Caco-2 (cell line): Measurements from ENCODE around the gene VTI1A. TPM values are rescaled to one million over a fixed set of nuclear protein-coding genes. Genes with fewer than 3 reads are reported as not detected.

ENCODE experiments used
- BruUV-seq: library from RNA; stranded (reverse); fragments of 400-500 nt; replicated peaks from 2 replicates; lab custom pipeline; 2021; lab: Mats Ljungman, UMichigan
- CTCF ChIA-PET: fragments of 300-600 bp; sonication (Branson Sonifier 250); formaldehyde crosslinking; loops from one replicate; lab custom pipeline; 2022; ENCODE audit warnings: antibody characterized with exemption; lab: Charles Lee
- POLR2A ChIA-PET: fragments of 300-600 bp; sonication (Branson Sonifier 250); formaldehyde crosslinking; loops from one replicate; lab custom pipeline; 2022; ENCODE audit warnings: antibody characterized with exemption; lab: Charles Lee
- DNase-seq, 2 experiments: peaks; one replicate each; pipeline versions ENCODE4 v3.0.0 to v3.0.0-alpha.2; 2020 to 2022
- H3K27me3 ChIP-seq: replicated peaks from 2 replicates; pipeline ENCODE4 v1.6.0; 2011; ENCODE audit warnings: low read length; ENCODE audit not compliant: control insufficient read depth, insufficient read depth
- H3K36me3 ChIP-seq: 2 replicates; pipeline ENCODE4 v1.5.1; 2011; ENCODE audit warnings: low read length; ENCODE audit not compliant: control insufficient read depth, insufficient read depth
- H3K4me1 ChIP-seq: fragments of 250-450 bp; sonication (Bioruptor Pico); 2 replicates; pipeline ENCODE4 v1.5.1; 2020; ENCODE audit warnings: mild to moderate bottlenecking
- H3K4me3 ChIP-seq: 2 replicates; pipeline ENCODE4 v1.5.1; 2011; ENCODE audit warnings: low read depth, mild to moderate bottlenecking, control low read depth, low read length
- H3K9me3 ChIP-seq: fragments of 250-450 bp; sonication (Bioruptor Pico); 2 replicates; pipeline ENCODE4 v1.5.1; 2020; ENCODE audit warnings: mild to moderate bottlenecking, moderate library complexity
- H3K27ac Mint-ChIP-seq: one replicate; pipeline ENCODE4 v1.8.0; 2022; ENCODE audit warnings: mixed read lengths; ENCODE audit not compliant: unreplicated experiment
- H3K27me3 Mint-ChIP-seq: one replicate; pipeline ENCODE4 v1.8.0; 2022; ENCODE audit warnings: mixed read lengths; ENCODE audit not compliant: insufficient read depth, unreplicated experiment
- H3K36me3 Mint-ChIP-seq: one replicate; pipeline ENCODE4 v1.8.0; 2022; ENCODE audit warnings: mild to moderate bottlenecking, mixed read lengths; ENCODE audit not compliant: insufficient read depth, unreplicated experiment
- H3K4me1 Mint-ChIP-seq: one replicate; pipeline ENCODE4 v1.8.0; 2022; ENCODE audit warnings: low read depth, mixed read lengths; ENCODE audit not compliant: unreplicated experiment
- H3K4me3 Mint-ChIP-seq: one replicate; pipeline ENCODE4 v1.8.0; 2022; ENCODE audit warnings: mild to moderate bottlenecking, moderate library complexity, mixed read lengths; ENCODE audit not compliant: unreplicated experiment
- H3K9me3 Mint-ChIP-seq: one replicate; pipeline ENCODE4 v1.8.0; 2022; ENCODE audit warnings: mixed read lengths; ENCODE audit not compliant: unreplicated experiment
- CTCF ChIP-seq, 2 experiments: fragments of 200-600 bp in 1 of 2; IDR thresholded peaks; 1 replicate in 1 of 2; 2 replicates in 1 of 2; pipeline versions ENCODE4 v1.5.1 to v1.8.0; 2011 to 2022; ENCODE audit warnings: antibody characterized with exemption in 1 of 2, control low read depth in 1 of 2, inconsistent platforms in 1 of 2, low read depth in 1 of 2, low read length in 1 of 2, mild to moderate bottlenecking in 1 of 2, moderate library complexity in 1 of 2; ENCODE audit not compliant: insufficient read depth in 1 of 2, severe bottlenecking in 1 of 2, unreplicated experiment in 1 of 2
- intact Hi-C: fragments of 100-400 bp; cut with micrococcal nuclease; formaldehyde crosslinking; loops from one replicate; pipeline ENCODE4 v1.10.0; 2022; ENCODE audit not compliant: unreplicated experiment
- total RNA-seq: library from RNA; stranded (reverse); gene quantifications from 2 replicates; pipeline ENCODE4 v1.2.3, GENCODE V29; 2022

VTI1A gene
- total RNA-seq, 1 experiment from 2014 or later, result 45.6 TPM

- H3K4me1 ChIP-seq, result peaks cover 53% of the 10 kb centered on the region
- DNase-seq, result no peak
- no peaks in the 10 kb centered on the region for H3K9me3 ChIP-seq
- BruUV-seq, result no TSS peak
- ChIA-PET POLR2A (interaction anchor here (0.6 kb wide), 1 partner anchor 187 kb away, joined by 13 read pairs; no protein-coding TSS in a partner anchor), CTCF (interaction anchor here (1.2 to 1.5 kb wide), 3 partner anchors 24 to 48 kb away, joined by 4 to 5 read pairs (median 4); no protein-coding TSS in a partner anchor)
- Mint-ChIP-seq H3K4me1 (peaks cover 43% of the 10 kb centered on the region), H3K36me3 (peaks cover 8% of the 10 kb centered on the region), H3K9me3 (no peaks in the 10 kb centered on the region), H3K4me3 (no peak overlapping the region), H3K27ac (no peak overlapping the region), H3K27me3 (no peaks in the 10 kb centered on the region)
- TF ChIP-seq CTCF (IDR thresholded peaks at IDR 0.05; ENCODE audit: insufficient read depth in 1 of 2, low read depth in 1 of 2, low read length in 1 of 2, severe bottlenecking in 1 of 2, unreplicated experiment in 1 of 2), result no peak
- intact Hi-C loops, result loop anchor here (1.0 to 5.0 kb wide), 2 partner anchors 48 to 176 kb away; partner anchors contain the start of gene TCF7L2
- H3K36me3 ChIP-seq, result no peaks in the 10 kb centered on the region; the same call in 1 of the 2 replicates
- H3K27me3 ChIP-seq, result no peaks in the 10 kb centered on the region
- H3K4me3 ChIP-seq, result no peak overlapping the region
These were observed 329.1 kb downstream of the VTI1A start for GRCh38 chr10:112775892-112776674.

GRCh38 chr10:112778579-112778978 is 331.6 kb downstream of the VTI1A start:
- CTCF ChIA-PET, result interaction anchor here (0.7 to 1.8 kb wide), 3 partner anchors 12 to 50 kb away, joined by 4 to 11 read pairs (median 10); no protein-coding TSS in a partner anchor
- POLR2A ChIA-PET, result interaction anchor here (0.5 to 1.1 kb wide), 5 partner anchors 32 to 295 kb away, joined by 3 to 5 read pairs (median 3); no protein-coding TSS in a partner anchor
- Mint-ChIP-seq H3K9me3 (no peaks in the 10 kb centered on the region), H3K4me1 (peaks cover 45% of the 10 kb centered on the region), H3K36me3 (no peaks in the 10 kb centered on the region), H3K27me3 (no peaks in the 10 kb centered on the region), H3K4me3 (peak overlapping the region; percentile 62), H3K27ac (peak overlapping the region; percentile 75)
- intact Hi-C loops, result loop anchor here (1.0 to 5.0 kb wide), 6 partner anchors 18 to 174 kb away; partner anchors contain the start of gene TCF7L2
- H3K9me3 ChIP-seq, result no peaks in the 10 kb centered on the region
- H3K36me3 ChIP-seq, result peaks cover 2% of the 10 kb centered on the region; the same call in 1 of the 2 replicates
- BruUV-seq, result no TSS peak
- H3K4me3 ChIP-seq, result no peak overlapping the region
- H3K27me3 ChIP-seq, result no peaks in the 10 kb centered on the region
- peak in 1 of 2 experiments; percentile 47 for DNase-seq
- TF ChIP-seq CTCF (IDR thresholded peaks at IDR 0.05; ENCODE audit: insufficient read depth in 1 of 2, low read depth in 1 of 2, low read length in 1 of 2, severe bottlenecking in 1 of 2, unreplicated experiment in 1 of 2), result no peak
- H3K4me1 ChIP-seq, result peaks cover 56% of the 10 kb centered on the region
